ENCODE data around the gene C2orf68. TPM values are rescaled to one million over a fixed set of nuclear protein-coding genes. Genes with fewer than 3 reads are reported as not detected.
A peak's percentile ranks its signal among the peaks of the same experiment; 100 is the strongest.

The C2orf68 gene
- total and polyA plus RNA-seq, 9 of the 15 experiments (the other 6 are each of a cell fraction or from before 2014, with no cell fraction given) = 22.1 to 50.0 (median 31.8) TPM

DNA sequence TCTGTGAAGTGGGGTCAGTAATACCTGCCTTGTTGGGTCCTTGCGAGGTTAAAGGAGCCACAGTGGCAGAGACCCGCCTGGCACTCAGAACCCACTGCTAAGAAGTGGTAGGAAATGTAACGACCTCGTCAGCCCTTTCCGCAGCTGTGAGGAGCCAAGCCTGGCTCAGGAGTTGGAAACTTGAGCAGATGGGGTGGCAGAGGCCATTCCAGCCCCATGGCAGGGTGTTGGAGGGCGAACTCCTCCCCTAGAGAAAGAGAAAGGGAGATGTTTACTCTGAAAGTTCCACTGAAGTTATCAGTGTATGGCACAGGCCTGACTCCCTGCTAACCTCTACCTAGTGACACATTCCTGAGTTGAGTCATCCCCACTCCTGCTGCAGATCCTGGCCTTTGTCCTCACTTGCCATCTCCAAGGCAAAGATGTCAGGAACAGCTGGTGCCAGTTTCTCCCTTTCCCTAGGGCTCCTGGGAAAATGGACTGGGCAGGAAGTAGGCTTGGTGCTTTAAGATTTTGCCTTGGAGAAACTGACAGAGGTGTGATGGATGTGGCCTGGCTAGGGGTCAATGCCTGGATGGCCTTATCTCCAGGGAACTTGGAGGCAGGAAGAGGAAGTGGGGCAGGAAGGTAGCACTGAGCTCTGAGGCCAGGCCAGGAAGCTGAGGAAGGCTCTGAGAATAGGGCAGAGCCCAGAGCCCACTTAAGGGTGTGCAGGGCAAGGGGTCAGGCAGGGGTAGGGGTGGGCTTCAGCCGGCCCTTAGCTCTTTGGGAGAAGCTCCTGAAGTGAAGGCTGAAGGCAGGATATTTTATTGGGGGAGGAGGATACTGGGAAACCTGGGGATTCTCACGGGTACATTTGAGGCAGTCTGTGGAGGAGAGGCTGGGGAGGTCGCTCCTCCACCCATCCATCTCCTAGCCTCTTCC, 26.7 kb downstream of the C2orf68 start (continued):
- TF ChIP-seq, protein P1, sequence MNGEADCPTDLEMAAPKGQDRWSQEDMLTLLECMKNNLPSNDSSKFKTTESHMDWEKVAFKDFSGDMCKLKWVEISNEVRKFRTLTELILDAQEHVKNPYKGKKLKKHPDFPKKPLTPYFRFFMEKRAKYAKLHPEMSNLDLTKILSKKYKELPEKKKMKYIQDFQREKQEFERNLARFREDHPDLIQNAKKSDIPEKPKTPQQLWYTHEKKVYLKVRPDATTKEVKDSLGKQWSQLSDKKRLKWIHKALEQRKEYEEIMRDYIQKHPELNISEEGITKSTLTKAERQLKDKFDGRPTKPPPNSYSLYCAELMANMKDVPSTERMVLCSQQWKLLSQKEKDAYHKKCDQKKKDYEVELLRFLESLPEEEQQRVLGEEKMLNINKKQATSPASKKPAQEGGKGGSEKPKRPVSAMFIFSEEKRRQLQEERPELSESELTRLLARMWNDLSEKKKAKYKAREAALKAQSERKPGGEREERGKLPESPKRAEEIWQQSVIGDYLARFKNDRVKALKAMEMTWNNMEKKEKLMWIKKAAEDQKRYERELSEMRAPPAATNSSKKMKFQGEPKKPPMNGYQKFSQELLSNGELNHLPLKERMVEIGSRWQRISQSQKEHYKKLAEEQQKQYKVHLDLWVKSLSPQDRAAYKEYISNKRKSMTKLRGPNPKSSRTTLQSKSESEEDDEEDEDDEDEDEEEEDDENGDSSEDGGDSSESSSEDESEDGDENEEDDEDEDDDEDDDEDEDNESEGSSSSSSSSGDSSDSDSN (IDR thresholded peaks at IDR 0.05; ENCODE audit: borderline replicate concordance in 1 of 2, low read depth in 2 of 2, low read length in 2 of 2) = no peak
- TF ChIP-seq RB1 (IDR thresholded peaks at IDR 0.05; ENCODE audit: low read depth) = no peak
- peak; percentile 32 for TF ChIP-seq CCNT2 (IDR thresholded peaks at IDR 0.05; ENCODE audit: borderline replicate concordance, extremely low read depth, insufficient read length, low read depth, low read length)
- TF ChIP-seq MTA3 (IDR thresholded peaks at IDR 0.05; ENCODE audit: borderline replicate concordance) = peak; percentile 89; the same call in 1 of the 2 replicates
- TF ChIP-seq HDAC3 (IDR thresholded peaks at IDR 0.05; ENCODE audit: borderline replicate concordance, partially characterized antibody) = peak; percentile 77
- TF ChIP-seq, protein P2, sequence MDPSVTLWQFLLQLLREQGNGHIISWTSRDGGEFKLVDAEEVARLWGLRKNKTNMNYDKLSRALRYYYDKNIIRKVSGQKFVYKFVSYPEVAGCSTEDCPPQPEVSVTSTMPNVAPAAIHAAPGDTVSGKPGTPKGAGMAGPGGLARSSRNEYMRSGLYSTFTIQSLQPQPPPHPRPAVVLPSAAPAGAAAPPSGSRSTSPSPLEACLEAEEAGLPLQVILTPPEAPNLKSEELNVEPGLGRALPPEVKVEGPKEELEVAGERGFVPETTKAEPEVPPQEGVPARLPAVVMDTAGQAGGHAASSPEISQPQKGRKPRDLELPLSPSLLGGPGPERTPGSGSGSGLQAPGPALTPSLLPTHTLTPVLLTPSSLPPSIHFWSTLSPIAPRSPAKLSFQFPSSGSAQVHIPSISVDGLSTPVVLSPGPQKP (CRISPR knock-in tag; IDR thresholded peaks at IDR 0.05) = no peak
- TF ChIP-seq, protein P3, sequence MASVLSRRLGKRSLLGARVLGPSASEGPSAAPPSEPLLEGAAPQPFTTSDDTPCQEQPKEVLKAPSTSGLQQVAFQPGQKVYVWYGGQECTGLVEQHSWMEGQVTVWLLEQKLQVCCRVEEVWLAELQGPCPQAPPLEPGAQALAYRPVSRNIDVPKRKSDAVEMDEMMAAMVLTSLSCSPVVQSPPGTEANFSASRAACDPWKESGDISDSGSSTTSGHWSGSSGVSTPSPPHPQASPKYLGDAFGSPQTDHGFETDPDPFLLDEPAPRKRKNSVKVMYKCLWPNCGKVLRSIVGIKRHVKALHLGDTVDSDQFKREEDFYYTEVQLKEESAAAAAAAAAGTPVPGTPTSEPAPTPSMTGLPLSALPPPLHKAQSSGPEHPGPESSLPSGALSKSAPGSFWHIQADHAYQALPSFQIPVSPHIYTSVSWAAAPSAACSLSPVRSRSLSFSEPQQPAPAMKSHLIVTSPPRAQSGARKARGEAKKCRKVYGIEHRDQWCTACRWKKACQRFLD (CRISPR knock-in tag; IDR thresholded peaks at IDR 0.05) = peak; percentile 78; the same call in 1 of the 2 replicates
- TF ChIP-seq, protein P4, sequence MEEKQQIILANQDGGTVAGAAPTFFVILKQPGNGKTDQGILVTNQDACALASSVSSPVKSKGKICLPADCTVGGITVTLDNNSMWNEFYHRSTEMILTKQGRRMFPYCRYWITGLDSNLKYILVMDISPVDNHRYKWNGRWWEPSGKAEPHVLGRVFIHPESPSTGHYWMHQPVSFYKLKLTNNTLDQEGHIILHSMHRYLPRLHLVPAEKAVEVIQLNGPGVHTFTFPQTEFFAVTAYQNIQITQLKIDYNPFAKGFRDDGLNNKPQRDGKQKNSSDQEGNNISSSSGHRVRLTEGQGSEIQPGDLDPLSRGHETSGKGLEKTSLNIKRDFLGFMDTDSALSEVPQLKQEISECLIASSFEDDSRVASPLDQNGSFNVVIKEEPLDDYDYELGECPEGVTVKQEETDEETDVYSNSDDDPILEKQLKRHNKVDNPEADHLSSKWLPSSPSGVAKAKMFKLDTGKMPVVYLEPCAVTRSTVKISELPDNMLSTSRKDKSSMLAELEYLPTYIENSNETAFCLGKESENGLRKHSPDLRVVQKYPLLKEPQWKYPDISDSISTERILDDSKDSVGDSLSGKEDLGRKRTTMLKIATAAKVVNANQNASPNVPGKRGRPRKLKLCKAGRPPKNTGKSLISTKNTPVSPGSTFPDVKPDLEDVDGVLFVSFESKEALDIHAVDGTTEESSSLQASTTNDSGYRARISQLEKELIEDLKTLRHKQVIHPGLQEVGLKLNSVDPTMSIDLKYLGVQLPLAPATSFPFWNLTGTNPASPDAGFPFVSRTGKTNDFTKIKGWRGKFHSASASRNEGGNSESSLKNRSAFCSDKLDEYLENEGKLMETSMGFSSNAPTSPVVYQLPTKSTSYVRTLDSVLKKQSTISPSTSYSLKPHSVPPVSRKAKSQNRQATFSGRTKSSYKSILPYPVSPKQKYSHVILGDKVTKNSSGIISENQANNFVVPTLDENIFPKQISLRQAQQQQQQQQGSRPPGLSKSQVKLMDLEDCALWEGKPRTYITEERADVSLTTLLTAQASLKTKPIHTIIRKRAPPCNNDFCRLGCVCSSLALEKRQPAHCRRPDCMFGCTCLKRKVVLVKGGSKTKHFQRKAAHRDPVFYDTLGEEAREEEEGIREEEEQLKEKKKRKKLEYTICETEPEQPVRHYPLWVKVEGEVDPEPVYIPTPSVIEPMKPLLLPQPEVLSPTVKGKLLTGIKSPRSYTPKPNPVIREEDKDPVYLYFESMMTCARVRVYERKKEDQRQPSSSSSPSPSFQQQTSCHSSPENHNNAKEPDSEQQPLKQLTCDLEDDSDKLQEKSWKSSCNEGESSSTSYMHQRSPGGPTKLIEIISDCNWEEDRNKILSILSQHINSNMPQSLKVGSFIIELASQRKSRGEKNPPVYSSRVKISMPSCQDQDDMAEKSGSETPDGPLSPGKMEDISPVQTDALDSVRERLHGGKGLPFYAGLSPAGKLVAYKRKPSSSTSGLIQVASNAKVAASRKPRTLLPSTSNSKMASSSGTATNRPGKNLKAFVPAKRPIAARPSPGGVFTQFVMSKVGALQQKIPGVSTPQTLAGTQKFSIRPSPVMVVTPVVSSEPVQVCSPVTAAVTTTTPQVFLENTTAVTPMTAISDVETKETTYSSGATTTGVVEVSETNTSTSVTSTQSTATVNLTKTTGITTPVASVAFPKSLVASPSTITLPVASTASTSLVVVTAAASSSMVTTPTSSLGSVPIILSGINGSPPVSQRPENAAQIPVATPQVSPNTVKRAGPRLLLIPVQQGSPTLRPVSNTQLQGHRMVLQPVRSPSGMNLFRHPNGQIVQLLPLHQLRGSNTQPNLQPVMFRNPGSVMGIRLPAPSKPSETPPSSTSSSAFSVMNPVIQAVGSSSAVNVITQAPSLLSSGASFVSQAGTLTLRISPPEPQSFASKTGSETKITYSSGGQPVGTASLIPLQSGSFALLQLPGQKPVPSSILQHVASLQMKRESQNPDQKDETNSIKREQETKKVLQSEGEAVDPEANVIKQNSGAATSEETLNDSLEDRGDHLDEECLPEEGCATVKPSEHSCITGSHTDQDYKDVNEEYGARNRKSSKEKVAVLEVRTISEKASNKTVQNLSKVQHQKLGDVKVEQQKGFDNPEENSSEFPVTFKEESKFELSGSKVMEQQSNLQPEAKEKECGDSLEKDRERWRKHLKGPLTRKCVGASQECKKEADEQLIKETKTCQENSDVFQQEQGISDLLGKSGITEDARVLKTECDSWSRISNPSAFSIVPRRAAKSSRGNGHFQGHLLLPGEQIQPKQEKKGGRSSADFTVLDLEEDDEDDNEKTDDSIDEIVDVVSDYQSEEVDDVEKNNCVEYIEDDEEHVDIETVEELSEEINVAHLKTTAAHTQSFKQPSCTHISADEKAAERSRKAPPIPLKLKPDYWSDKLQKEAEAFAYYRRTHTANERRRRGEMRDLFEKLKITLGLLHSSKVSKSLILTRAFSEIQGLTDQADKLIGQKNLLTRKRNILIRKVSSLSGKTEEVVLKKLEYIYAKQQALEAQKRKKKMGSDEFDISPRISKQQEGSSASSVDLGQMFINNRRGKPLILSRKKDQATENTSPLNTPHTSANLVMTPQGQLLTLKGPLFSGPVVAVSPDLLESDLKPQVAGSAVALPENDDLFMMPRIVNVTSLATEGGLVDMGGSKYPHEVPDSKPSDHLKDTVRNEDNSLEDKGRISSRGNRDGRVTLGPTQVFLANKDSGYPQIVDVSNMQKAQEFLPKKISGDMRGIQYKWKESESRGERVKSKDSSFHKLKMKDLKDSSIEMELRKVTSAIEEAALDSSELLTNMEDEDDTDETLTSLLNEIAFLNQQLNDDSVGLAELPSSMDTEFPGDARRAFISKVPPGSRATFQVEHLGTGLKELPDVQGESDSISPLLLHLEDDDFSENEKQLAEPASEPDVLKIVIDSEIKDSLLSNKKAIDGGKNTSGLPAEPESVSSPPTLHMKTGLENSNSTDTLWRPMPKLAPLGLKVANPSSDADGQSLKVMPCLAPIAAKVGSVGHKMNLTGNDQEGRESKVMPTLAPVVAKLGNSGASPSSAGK (IDR thresholded peaks at IDR 0.05) = no peak
